Liver (tissue), 9 donors: ENCODE results near the gene NFIB. TPM values are rescaled to one million over a fixed set of nuclear protein-coding genes. Genes with fewer than 3 reads are reported as not detected.

Source experiments
- DNase-seq: peaks from one replicate; pipeline ENCODE4 v3.0.0-alpha.2; 2017; ENCODE audit warnings: low spot score
- H3K27ac ChIP-seq, 2 donors: one replicate each; pipeline ENCODE4 v1.7.0; 2013; ENCODE audit warnings: inconsistent platforms in 2 of 2, low read length in 2 of 2, control low read depth in 1 of 2, low read depth in 1 of 2, mild to moderate bottlenecking in 1 of 2
- H3K27me3 ChIP-seq, 4 donors: one replicate each; pipeline versions ENCODE4 v1.6.1 to v1.7.0; 2013; ENCODE audit warnings: low read length in 3 of 4, inconsistent platforms in 1 of 4, mild to moderate bottlenecking in 1 of 4, moderate library complexity in 1 of 4; ENCODE audit not compliant: control insufficient read depth in 4 of 4, insufficient read depth in 4 of 4
- H3K36me3 ChIP-seq, 4 donors: one replicate each; pipeline versions ENCODE4 v1.6.1 to v1.7.0; 2013; ENCODE audit warnings: low read length in 3 of 4, mild to moderate bottlenecking in 3 of 4, low read depth in 1 of 4, moderate library complexity in 1 of 4; ENCODE audit not compliant: control insufficient read depth in 4 of 4, insufficient read depth in 3 of 4
- H3K4me1 ChIP-seq, 4 donors: one replicate each; pipeline versions ENCODE4 v1.6.1 to v1.7.0; 2013; ENCODE audit warnings: low read length in 3 of 4, mild to moderate bottlenecking in 3 of 4, moderate library complexity in 1 of 4; ENCODE audit not compliant: control insufficient read depth in 4 of 4, insufficient read depth in 4 of 4
- H3K4me3 ChIP-seq, 3 donors: one replicate each; pipeline versions ENCODE4 v1.6.1 to v1.7.0; 2013; ENCODE audit warnings: low read length in 3 of 3, control low read depth in 1 of 3, low read depth in 1 of 3, mild to moderate bottlenecking in 1 of 3
- H3K9ac ChIP-seq, 2 donors: one replicate each; pipeline ENCODE4 v1.7.0; 2013; ENCODE audit warnings: low read length in 2 of 2, mild to moderate bottlenecking in 2 of 2, moderate library complexity in 2 of 2, control low read depth in 1 of 2, low read depth in 1 of 2
- H3K9me3 ChIP-seq, 4 donors: one replicate each; pipeline versions ENCODE4 v1.6.1 to v1.7.0; 2013; ENCODE audit warnings: low read length in 3 of 4; ENCODE audit not compliant: control insufficient read depth in 4 of 4
- EGR1 ChIP-seq, 2 donors: IDR thresholded peaks; 2 replicates each; pipeline ENCODE4 v1.6.1; 2016 to 2018; ENCODE audit warnings: antibody characterized with exemption in 2 of 2, low read depth in 2 of 2
- FOXA1 ChIP-seq: IDR thresholded peaks from 2 replicates; pipeline ENCODE4 v1.6.1; 2016; ENCODE audit warnings: antibody characterized with exemption
- FOXA2 ChIP-seq: IDR thresholded peaks from 2 replicates; pipeline ENCODE4 v1.6.1; 2016; ENCODE audit warnings: antibody characterized with exemption
- HNF4A ChIP-seq, 2 donors: conservative IDR thresholded peaks; 2 replicates each; pipeline ENCODE4 v1.6.1; 2016; ENCODE audit warnings: antibody characterized with exemption in 2 of 2, mild to moderate bottlenecking in 2 of 2
- HNF4G ChIP-seq: IDR thresholded peaks from 2 replicates; pipeline ENCODE4 v1.6.1; 2016; ENCODE audit warnings: antibody characterized with exemption
- JUND ChIP-seq, 2 donors: IDR thresholded peaks; 2 replicates each; pipeline ENCODE4 v1.6.1; 2016; ENCODE audit warnings: antibody characterized with exemption in 2 of 2
- NR2F2 ChIP-seq: IDR thresholded peaks from 2 replicates; pipeline ENCODE4 v1.6.1; 2016; ENCODE audit warnings: antibody characterized with exemption
- RAD21 ChIP-seq, 2 donors: IDR thresholded peaks; 2 replicates each; pipeline ENCODE4 v1.6.1; 2016; ENCODE audit warnings: antibody characterized with exemption in 2 of 2, mild to moderate bottlenecking in 2 of 2
- RXRA ChIP-seq, 2 donors: IDR thresholded peaks; 2 replicates each; pipeline ENCODE4 v1.6.1; 2017 to 2018; ENCODE audit warnings: antibody characterized with exemption in 2 of 2, mild to moderate bottlenecking in 1 of 2
- SP1 ChIP-seq: IDR thresholded peaks from 2 replicates; pipeline ENCODE4 v1.6.1; 2018; ENCODE audit warnings: antibody characterized with exemption, mild to moderate bottlenecking
- YY1 ChIP-seq: IDR thresholded peaks from 2 replicates; pipeline ENCODE4 v1.6.1; 2016; ENCODE audit warnings: antibody characterized with exemption, mild to moderate bottlenecking
- WGBS: extraction: QIAGEN DNeasy Blood & Tissue Kit; methylation state at CpG from one replicate; pipeline ENCODE4 v1.1.7; 2013; 5-methylcytosine and 5-hydroxymethylcytosine counted together
- polyA plus RNA-seq, 2 donors: library from polyadenylated mRNA; stranded (reverse) in 1 of 2; unstranded in 1 of 2; fragments of 200-250 nt in 1 of 2; fragments of >200 nt in 1 of 2; fragmentation: Nextera tagmentation in 1 of 2; extraction: Ambion mirVana in 1 of 2; gene quantifications; one replicate each; pipeline versions ENCODE4 v1.2.1 to v1.2.3, GENCODE V29; 2013 to 2015
- total RNA-seq, 2 donors: library from RNA; depleted of rRNA; stranded (reverse); fragments of >200 nt; gene quantifications; one replicate each; pipeline ENCODE4 v1.2.3, GENCODE V29; 2014
- TF ChIP-seq, protein P1 (sequence below): IDR thresholded peaks from 2 replicates; pipeline ENCODE4 v1.6.1; 2016; ENCODE audit warnings: antibody characterized with exemption
- TF ChIP-seq, protein P2 (sequence below): IDR thresholded peaks from 2 replicates; pipeline ENCODE4 v1.6.1; 2016; ENCODE audit warnings: antibody characterized with exemption
- TF ChIP-seq, protein P3 (sequence below): IDR thresholded peaks from 2 replicates; pipeline ENCODE4 v1.6.1; 2016; ENCODE audit warnings: antibody characterized with exemption, mild to moderate bottlenecking
- TF ChIP-seq, protein P4 (sequence below): IDR thresholded peaks from 2 replicates; pipeline ENCODE4 v1.6.1; 2016; ENCODE audit warnings: antibody characterized with exemption
- donor health status: healthy.
- donor health status: healthy.
- donor health status: healthy.
- donor health status: healthy.
- donor health status: healthy.

The NFIB gene
- total and polyA plus RNA-seq, 4 donors, result 3.2 to 23.2 (median 8.0) TPM

DNA sequence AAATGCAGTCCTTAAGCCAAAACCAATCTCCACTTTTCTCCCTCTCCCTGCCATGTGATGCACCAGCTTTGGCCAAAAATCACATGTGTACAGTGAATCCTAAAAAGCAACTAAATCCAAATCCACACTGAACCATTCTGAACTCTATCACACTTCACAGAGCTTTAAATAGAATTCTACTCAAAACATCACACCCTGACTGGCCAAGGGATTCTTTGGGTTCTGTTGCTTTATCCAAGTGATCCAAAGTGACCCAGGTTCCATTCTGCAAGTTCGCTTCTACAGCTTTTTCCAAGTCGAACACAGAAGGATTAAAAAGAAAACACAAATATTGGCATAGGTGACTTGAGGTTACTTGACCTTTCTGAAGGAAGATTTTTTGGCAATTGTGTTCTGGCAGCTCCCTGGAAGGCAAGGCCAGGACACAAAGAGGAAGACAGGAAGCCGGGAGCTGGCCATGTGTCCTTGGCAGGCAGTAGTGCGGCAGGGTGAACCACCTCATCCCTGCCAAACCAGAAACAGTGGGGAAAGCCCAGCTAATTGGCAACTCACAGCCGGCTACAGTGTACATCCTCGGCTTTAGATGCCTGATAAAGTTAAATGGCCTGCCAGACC is 115.0 kb downstream of the NFIB start:
- TF ChIP-seq YY1, result peak; percentile 32
- peak in 1 of 2 donors; percentile 17 for TF ChIP-seq HNF4A (conservative IDR thresholded peaks at IDR 0.05)
- TF ChIP-seq, protein P1, sequence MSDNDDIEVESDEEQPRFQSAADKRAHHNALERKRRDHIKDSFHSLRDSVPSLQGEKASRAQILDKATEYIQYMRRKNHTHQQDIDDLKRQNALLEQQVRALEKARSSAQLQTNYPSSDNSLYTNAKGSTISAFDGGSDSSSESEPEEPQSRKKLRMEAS, result peak; percentile 73
- TF ChIP-seq, protein P2, sequence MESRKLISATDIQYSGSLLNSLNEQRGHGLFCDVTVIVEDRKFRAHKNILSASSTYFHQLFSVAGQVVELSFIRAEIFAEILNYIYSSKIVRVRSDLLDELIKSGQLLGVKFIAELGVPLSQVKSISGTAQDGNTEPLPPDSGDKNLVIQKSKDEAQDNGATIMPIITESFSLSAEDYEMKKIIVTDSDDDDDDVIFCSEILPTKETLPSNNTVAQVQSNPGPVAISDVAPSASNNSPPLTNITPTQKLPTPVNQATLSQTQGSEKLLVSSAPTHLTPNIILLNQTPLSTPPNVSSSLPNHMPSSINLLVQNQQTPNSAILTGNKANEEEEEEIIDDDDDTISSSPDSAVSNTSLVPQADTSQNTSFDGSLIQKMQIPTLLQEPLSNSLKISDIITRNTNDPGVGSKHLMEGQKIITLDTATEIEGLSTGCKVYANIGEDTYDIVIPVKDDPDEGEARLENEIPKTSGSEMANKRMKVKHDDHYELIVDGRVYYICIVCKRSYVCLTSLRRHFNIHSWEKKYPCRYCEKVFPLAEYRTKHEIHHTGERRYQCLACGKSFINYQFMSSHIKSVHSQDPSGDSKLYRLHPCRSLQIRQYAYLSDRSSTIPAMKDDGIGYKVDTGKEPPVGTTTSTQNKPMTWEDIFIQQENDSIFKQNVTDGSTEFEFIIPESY, result no peak
- no peak for TF ChIP-seq FOXA1
- TF ChIP-seq RXRA (IDR thresholded peaks at IDR 0.05), result peak; percentile 24 to 49
- TF ChIP-seq RAD21 (IDR thresholded peaks at IDR 0.05), result peak in 1 of 2 donors; percentile 36
- TF ChIP-seq, protein P3, sequence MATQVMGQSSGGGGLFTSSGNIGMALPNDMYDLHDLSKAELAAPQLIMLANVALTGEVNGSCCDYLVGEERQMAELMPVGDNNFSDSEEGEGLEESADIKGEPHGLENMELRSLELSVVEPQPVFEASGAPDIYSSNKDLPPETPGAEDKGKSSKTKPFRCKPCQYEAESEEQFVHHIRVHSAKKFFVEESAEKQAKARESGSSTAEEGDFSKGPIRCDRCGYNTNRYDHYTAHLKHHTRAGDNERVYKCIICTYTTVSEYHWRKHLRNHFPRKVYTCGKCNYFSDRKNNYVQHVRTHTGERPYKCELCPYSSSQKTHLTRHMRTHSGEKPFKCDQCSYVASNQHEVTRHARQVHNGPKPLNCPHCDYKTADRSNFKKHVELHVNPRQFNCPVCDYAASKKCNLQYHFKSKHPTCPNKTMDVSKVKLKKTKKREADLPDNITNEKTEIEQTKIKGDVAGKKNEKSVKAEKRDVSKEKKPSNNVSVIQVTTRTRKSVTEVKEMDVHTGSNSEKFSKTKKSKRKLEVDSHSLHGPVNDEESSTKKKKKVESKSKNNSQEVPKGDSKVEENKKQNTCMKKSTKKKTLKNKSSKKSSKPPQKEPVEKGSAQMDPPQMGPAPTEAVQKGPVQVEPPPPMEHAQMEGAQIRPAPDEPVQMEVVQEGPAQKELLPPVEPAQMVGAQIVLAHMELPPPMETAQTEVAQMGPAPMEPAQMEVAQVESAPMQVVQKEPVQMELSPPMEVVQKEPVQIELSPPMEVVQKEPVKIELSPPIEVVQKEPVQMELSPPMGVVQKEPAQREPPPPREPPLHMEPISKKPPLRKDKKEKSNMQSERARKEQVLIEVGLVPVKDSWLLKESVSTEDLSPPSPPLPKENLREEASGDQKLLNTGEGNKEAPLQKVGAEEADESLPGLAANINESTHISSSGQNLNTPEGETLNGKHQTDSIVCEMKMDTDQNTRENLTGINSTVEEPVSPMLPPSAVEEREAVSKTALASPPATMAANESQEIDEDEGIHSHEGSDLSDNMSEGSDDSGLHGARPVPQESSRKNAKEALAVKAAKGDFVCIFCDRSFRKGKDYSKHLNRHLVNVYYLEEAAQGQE, result no peak
- TF ChIP-seq NR2F2, result peak; percentile 49
- Histone ChIP-seq H3K9me3 (no peaks in the 10 kb centered on the region), H3K27ac (peak overlapping the region; percentile 5 to 62), H3K27me3 (no peaks in the 10 kb centered on the region), H3K4me1 (peaks cover 9 to 28% (median 15%) of the 10 kb centered on the region in 4 donors), H3K9ac (no peak overlapping the region), H3K36me3 (no peaks in the 10 kb centered on the region), H3K4me3 (no peak overlapping the region)
- 18% methylated on average over 6 of the region's 6 CpGs for WGBS
- DNase-seq, result no peak

DNA sequence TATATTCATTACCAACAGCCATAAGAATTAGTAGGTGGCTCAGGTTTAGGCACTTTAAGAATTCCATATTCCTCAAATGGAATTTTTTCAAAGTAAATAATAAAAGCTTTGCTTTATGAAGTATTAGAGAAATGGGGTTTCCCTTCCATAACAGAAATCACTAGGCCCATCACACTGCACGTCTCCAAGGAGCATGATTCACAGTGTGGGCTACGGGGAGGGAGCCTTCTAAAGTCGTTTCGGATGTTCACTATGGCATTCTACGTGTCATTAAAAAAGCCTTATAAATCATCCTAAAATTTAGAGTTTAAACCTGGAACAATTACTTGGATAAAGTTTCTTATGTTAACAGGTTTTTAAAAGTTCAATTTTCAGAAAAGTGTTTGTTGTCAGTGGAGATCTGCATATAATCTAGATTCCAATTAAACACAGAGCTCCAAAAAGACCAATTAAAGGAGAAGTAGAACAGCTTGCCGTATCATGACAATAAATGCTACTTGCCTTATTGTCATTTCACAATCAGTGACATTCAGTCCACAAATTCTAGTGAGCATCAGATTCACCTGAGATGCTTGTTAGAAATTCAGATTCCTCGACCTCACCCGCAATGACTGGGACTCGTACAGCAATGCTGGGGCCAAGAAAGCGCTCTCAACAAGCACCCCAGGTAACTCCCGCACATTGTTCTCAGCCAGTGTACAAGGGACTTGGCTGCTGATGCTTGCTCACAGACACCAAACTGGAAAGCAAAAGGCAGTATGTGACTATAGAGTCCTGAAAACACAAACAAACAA is 115.7 kb downstream of the NFIB start:
- no peak for DNase-seq
- Histone ChIP-seq H3K27ac (peak overlapping the region; percentile 5 to 62), H3K36me3 (no peaks in the 10 kb centered on the region), H3K4me3 (no peak overlapping the region), H3K27me3 (no peaks in the 10 kb centered on the region), H3K9me3 (no peaks in the 10 kb centered on the region), H3K4me1 (peaks cover 8 to 25% (median 15%) of the 10 kb centered on the region in 4 donors), H3K9ac (no peak overlapping the region)
- WGBS, result 90% methylated on average over 11 of the region's 11 CpGs
- TF ChIP-seq RAD21 (IDR thresholded peaks at IDR 0.05), result no peak
- no peak for TF ChIP-seq SP1
- TF ChIP-seq, protein P4, sequence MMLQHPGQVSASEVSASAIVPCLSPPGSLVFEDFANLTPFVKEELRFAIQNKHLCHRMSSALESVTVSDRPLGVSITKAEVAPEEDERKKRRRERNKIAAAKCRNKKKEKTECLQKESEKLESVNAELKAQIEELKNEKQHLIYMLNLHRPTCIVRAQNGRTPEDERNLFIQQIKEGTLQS, result no peak
- no peak for TF ChIP-seq RXRA (IDR thresholded peaks at IDR 0.05)
- no peak for TF ChIP-seq NR2F2
- TF ChIP-seq HNF4A (conservative IDR thresholded peaks at IDR 0.05), result no peak
- TF ChIP-seq YY1, result no peak
- TF ChIP-seq, protein P3, result no peak
- no peak for TF ChIP-seq EGR1 (IDR thresholded peaks at IDR 0.05; ENCODE audit: low read depth in 2 of 2)
- TF ChIP-seq JUND (IDR thresholded peaks at IDR 0.05), result no peak
- no peak for TF ChIP-seq FOXA1
- TF ChIP-seq HNF4G, result no peak
- no peak for TF ChIP-seq FOXA2
